CD4-positive, alpha-beta T cell (primary cell): ENCODE measurements around the gene PRDM1. TPM values are rescaled to one million over a fixed set of nuclear protein-coding genes. Genes with fewer than 3 reads are reported as not detected.

ENCODE experiments used
- ATAC-seq: fragments of 200-7000 bp; cut with Tn5 transposase; one replicate; pipeline ENCODE4 v1.10.0; 2022; ENCODE audit warnings: mild to moderate bottlenecking; ENCODE audit not compliant: poor library complexity
- CTCF ChIA-PET: fragments of 350-600 bp; sonication (Branson Sonifier 250); formaldehyde crosslinking; loops from one replicate; lab custom pipeline; 2021; ENCODE audit warnings: antibody characterized with exemption, inconsistent platforms; lab: Charles Lee
- POLR2A ChIA-PET: fragments of 350-600 bp; sonication (Branson Sonifier 250); formaldehyde crosslinking; loops from one replicate; lab custom pipeline; 2021; ENCODE audit warnings: antibody characterized with exemption, inconsistent platforms; lab: Charles Lee
- DNase-seq, 14 experiments: peaks; one replicate each; pipeline ENCODE4 v3.0.0-alpha.2; 2013 to 2020; ENCODE audit warnings: mixed read lengths in 2 of 14
- H3K27ac ChIP-seq, 2 donors: one replicate each; pipeline versions ENCODE4 v1.5.1 to v1.7.0; 2013; ENCODE audit warnings: low read length in 2 of 2, low read depth in 1 of 2, mild to moderate bottlenecking in 1 of 2
- H3K27me3 ChIP-seq, 2 experiments: 1 replicate in 1 of 2; 2 replicates in 1 of 2; pipeline versions ENCODE4 v1.6.1 to v1.7.0; 2013; ENCODE audit warnings: low read length in 2 of 2, control low read depth in 1 of 2, mild to moderate bottlenecking in 1 of 2, moderate library complexity in 1 of 2; ENCODE audit not compliant: insufficient read depth in 2 of 2, control insufficient read depth in 1 of 2
- H3K36me3 ChIP-seq: one replicate; pipeline ENCODE4 v1.6.1; 2013; ENCODE audit warnings: low read length, control low read depth; ENCODE audit not compliant: insufficient read depth
- H3K4me1 ChIP-seq: one replicate; pipeline ENCODE4 v1.6.1; 2013; ENCODE audit warnings: low read length, control low read depth; ENCODE audit not compliant: insufficient read depth
- H3K4me3 ChIP-seq: one replicate; pipeline ENCODE4 v1.5.1; 2013; ENCODE audit warnings: mild to moderate bottlenecking, low read length, moderate library complexity
- H3K9me3 ChIP-seq, 2 experiments: 1 replicate in 1 of 2; 2 replicates in 1 of 2; pipeline versions ENCODE4 v1.6.1 to v1.7.0; 2013; ENCODE audit warnings: low read length in 2 of 2, mild to moderate bottlenecking in 2 of 2, control low read depth in 1 of 2, moderate library complexity in 1 of 2; ENCODE audit not compliant: control insufficient read depth in 1 of 2, insufficient read depth in 1 of 2
- H3K27ac Mint-ChIP-seq: one replicate; pipeline ENCODE4 v1.8.0; 2020; ENCODE audit warnings: mixed read lengths
- H3K27me3 Mint-ChIP-seq: one replicate; pipeline ENCODE4 v1.8.0; 2021; ENCODE audit warnings: mixed read lengths
- H3K36me3 Mint-ChIP-seq: one replicate; pipeline ENCODE4 v1.8.0; 2021; ENCODE audit warnings: low read depth, mixed read lengths
- H3K4me1 Mint-ChIP-seq: one replicate; pipeline ENCODE4 v1.8.0; 2021; ENCODE audit warnings: low read depth, mixed read lengths
- H3K4me3 Mint-ChIP-seq: one replicate; pipeline ENCODE4 v1.8.0; 2020; ENCODE audit warnings: mild to moderate bottlenecking, mixed read lengths
- H3K9me3 Mint-ChIP-seq: one replicate; pipeline ENCODE4 v1.8.0; 2020; ENCODE audit warnings: mixed read lengths
- intact Hi-C, 2 experiments: fragments of 100-400 bp; cut with DNase I in 1 of 2; cut with micrococcal nuclease in 1 of 2; formaldehyde crosslinking; loops; one replicate each; pipeline versions ENCODE4 v1.15.1 to v1.9.0; 2023 to 2025; cut with DNase I, micrococcal nuclease
- total RNA-seq, 174 experiments: library from RNA in 2 of 174; stranded (reverse) in 2 of 174; gene quantifications; one replicate each; pipeline ENCODE4 v1.2.3 and lab custom pipeline; 2021 to 2026
- TF ChIP-seq, protein P1 (sequence below): fragments of 200-600 bp; IDR thresholded peaks from one replicate; pipeline ENCODE4 v1.8.0; 2022; ENCODE audit warnings: antibody characterized with exemption, mild to moderate bottlenecking

PRDM1 gene
- total RNA-seq, 2 experiments from 2014 or later = 69.9 to 83.4 TPM

DNA sequence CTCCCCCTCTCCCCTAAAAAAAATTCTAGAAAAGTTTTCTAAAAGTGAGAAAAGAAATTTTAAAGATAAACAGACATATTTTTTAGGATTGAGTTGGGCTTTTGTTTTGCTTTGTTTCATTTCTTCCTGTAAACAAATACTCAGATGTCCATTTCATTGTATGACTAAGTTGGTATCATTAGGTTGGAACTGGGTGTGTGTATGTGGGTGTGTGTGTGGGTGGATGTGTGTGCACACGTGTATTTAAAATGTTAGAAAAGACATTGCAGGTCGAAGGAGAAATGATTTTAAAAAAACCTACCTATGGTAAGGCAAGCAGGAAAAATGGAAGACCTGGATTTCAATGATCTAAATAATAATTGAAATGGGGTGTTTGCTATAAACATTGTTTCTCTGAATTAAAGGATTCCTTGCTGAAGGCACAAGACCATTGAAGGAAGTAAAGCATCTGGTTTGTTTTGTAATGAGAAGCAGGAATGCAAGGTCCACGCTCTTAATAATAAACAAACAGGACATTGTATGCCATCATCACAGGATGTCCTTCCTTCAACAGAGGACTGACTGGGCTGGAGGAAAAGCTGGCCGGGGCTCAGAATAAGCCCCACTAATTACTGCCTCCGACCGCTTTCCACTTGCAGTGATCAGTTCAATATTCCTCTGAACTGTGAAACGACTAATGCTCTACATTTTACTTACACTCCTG lies 996 bp upstream of the PRDM1 start:
- POLR2A ChIA-PET = interaction anchor here (1.1 to 3.8 kb wide), 4 partner anchors 12 to 93 kb away, joined by 3 to 48 read pairs (median 22); no protein-coding TSS in a partner anchor
- Mint-ChIP-seq H3K4me3 (peak overlapping the region; percentile 94), H3K36me3 (no peaks in the 10 kb centered on the region), H3K27ac (peak overlapping the region; percentile 74), H3K27me3 (peaks cover 45% of the 10 kb centered on the region), H3K4me1 (peaks cover 74% of the 10 kb centered on the region), H3K9me3 (no peaks in the 10 kb centered on the region)
- H3K27me3 ChIP-seq = peaks cover 0 to 8% of the 10 kb centered on the region in 2 experiments
- no peaks in the 10 kb centered on the region for H3K9me3 ChIP-seq
- ATAC-seq (no peak), DNase-seq (no peak)
- H3K4me3 ChIP-seq = no peak overlapping the region
- intact Hi-C loops = loop anchor here in 1 of 2 experiments (5.0 to 10.0 kb wide), 3 partner anchors 242 to 600 kb away; partner anchors contain the start of gene ATG5
- H3K4me1 ChIP-seq = peaks cover 55% of the 10 kb centered on the region
- TF ChIP-seq, protein P1, sequence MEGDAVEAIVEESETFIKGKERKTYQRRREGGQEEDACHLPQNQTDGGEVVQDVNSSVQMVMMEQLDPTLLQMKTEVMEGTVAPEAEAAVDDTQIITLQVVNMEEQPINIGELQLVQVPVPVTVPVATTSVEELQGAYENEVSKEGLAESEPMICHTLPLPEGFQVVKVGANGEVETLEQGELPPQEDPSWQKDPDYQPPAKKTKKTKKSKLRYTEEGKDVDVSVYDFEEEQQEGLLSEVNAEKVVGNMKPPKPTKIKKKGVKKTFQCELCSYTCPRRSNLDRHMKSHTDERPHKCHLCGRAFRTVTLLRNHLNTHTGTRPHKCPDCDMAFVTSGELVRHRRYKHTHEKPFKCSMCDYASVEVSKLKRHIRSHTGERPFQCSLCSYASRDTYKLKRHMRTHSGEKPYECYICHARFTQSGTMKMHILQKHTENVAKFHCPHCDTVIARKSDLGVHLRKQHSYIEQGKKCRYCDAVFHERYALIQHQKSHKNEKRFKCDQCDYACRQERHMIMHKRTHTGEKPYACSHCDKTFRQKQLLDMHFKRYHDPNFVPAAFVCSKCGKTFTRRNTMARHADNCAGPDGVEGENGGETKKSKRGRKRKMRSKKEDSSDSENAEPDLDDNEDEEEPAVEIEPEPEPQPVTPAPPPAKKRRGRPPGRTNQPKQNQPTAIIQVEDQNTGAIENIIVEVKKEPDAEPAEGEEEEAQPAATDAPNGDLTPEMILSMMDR = no peak
- no peak overlapping the region for H3K27ac ChIP-seq
- H3K36me3 ChIP-seq = no peaks in the 10 kb centered on the region
- CTCF ChIA-PET = interaction anchor here (1.6 to 2.1 kb wide), 2 partner anchors 92 to 138 kb away, joined by 10 to 12 read pairs; no protein-coding TSS in a partner anchor

DNA sequence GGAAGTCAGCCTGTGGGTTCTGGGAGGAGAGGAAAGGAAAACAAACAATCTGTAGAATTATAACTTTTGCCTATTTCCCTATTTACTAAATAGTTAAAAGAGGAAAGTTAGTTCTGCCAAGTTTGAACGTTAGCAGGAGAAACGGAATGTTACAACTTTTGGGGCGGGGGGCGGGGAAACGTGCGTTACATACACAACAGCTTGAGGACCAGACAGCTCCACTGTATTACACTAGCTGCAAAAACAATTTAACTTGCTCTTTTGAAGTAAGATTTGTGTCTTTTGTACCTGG lies 498 bp upstream of the PRDM1 start:
- Mint-ChIP-seq H3K27me3 (peaks cover 50% of the 10 kb centered on the region), H3K27ac (peak overlapping the region; percentile 74), H3K36me3 (no peaks in the 10 kb centered on the region), H3K4me3 (peak overlapping the region; percentile 94), H3K9me3 (no peaks in the 10 kb centered on the region), H3K4me1 (peaks cover 79% of the 10 kb centered on the region)
- Histone ChIP-seq H3K36me3 (no peaks in the 10 kb centered on the region), H3K4me3 (peak overlapping the region; percentile 62), H3K27ac (peak overlapping the region in 1 of 2 donors; percentile 49), H3K27me3 (peaks cover 0 to 8% of the 10 kb centered on the region in 2 experiments), H3K4me1 (peaks cover 55% of the 10 kb centered on the region), H3K9me3 (no peaks in the 10 kb centered on the region)
- TF ChIP-seq, protein P1 = no peak
- ChIA-PET CTCF (interaction anchor here (0.8 to 2.1 kb wide), 5 partner anchors 12 to 138 kb away, joined by 3 to 12 read pairs (median 4); no protein-coding TSS in a partner anchor), POLR2A (interaction anchor here (1.0 to 3.8 kb wide), 7 partner anchors 12 to 137 kb away, joined by 3 to 48 read pairs (median 4); no protein-coding TSS in a partner anchor)
- ATAC-seq (peak; percentile 7), DNase-seq (no peak)
- intact Hi-C loops = loop anchor here in 1 of 2 experiments (5.0 to 10.0 kb wide), 3 partner anchors 242 to 601 kb away; partner anchors contain the start of gene ATG5

DNA sequence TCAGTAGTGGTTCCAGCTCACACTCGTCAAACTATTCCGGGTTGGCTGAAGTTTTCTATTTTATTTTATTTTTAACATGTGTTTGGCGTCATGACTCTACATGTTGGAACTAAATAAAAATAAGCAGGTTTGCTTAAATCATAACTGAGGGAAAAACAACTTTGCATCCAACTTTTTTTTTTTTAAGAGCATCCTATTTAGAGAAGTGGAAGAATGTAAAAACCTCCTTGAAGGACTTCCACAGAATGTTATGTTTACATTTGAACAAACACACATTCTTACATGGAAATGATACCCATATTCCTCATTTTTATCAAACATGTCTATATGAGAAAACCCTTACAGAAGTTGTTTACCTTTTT lies 659 bp downstream of the PRDM1 start:
- Mint-ChIP-seq H3K9me3 (no peaks in the 10 kb centered on the region), H3K27me3 (peaks cover 58% of the 10 kb centered on the region), H3K27ac (no peak overlapping the region), H3K4me3 (peak overlapping the region; percentile 94), H3K4me1 (peaks cover 80% of the 10 kb centered on the region), H3K36me3 (no peaks in the 10 kb centered on the region)
- ChIA-PET POLR2A (interaction anchor here (0.7 to 3.8 kb wide), 9 partner anchors 9 to 136 kb away, joined by 3 to 48 read pairs (median 5); no protein-coding TSS in a partner anchor), CTCF (interaction anchor here (0.6 to 2.1 kb wide), 9 partner anchors 11 to 357 kb away, joined by 3 to 12 read pairs (median 4); no protein-coding TSS in a partner anchor)
- TF ChIP-seq, protein P1 = no peak
- no peak for DNase-seq
- no peaks in the 10 kb centered on the region for H3K9me3 ChIP-seq
- H3K4me3 ChIP-seq = peak overlapping the region; percentile 62
- H3K27me3 ChIP-seq = peaks cover 0 to 8% of the 10 kb centered on the region in 2 experiments
- H3K4me1 ChIP-seq = peaks cover 57% of the 10 kb centered on the region
- H3K36me3 ChIP-seq = no peaks in the 10 kb centered on the region
- intact Hi-C loops = loop anchor here (1.0 to 10.0 kb wide), 5 partner anchors 12 to 602 kb away; partner anchors contain the start of gene ATG5 (in 1 of the 2)
- no peak overlapping the region for H3K27ac ChIP-seq
- ATAC-seq = no peak
